C4-2B (cell line): ENCODE results near the gene SLC3A2.

Experiments
- H3K27ac ChIP-seq: fragments of 450-650 bp; 2 replicates; pipeline ENCODE4 v1.5.1; 2017
- CTCF ChIP-seq: fragments of 450-650 bp; conservative IDR thresholded peaks from 2 replicates; pipeline ENCODE4 v1.5.1; 2017; ENCODE audit warnings: mild to moderate bottlenecking
- ZFX ChIP-seq: fragments of 450-650 bp; IDR thresholded peaks from 2 replicates; pipeline ENCODE4 v1.6.1; 2017

The SLC3A2 gene

DNA sequence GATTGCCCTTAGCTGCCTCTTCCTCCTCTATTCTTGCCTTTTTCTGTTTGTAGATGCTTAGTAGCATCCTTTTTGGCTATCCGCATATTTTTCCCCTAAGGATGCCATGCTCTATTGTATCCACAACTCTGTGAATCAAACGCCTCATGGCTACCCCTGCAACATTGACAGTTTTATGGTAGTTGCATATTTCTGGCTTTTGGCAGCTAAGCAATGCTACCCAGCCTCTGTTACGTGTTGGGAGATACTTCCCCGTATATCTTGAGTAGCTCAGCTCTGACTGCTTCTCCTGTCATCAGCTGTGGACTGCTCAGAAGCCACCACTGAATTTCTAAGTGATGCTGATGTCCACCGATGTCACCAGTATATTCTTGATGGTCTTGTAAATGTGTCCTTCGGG, 15.1 kb upstream of the SLC3A2 start:
- H3K27ac ChIP-seq: no peak overlapping the region
- TF ChIP-seq ZFX: no peak
- no peak for TF ChIP-seq CTCF

- TF ChIP-seq ZFX (no peak), CTCF (no peak)
- no peak overlapping the region for H3K27ac ChIP-seq
These were observed 5.8 kb upstream of the SLC3A2 start for GRCh38 chr11:62874851-62875250.

- no peak for TF ChIP-seq CTCF
- TF ChIP-seq ZFX: no peak
- H3K27ac ChIP-seq: peak overlapping the region; percentile 9; the same call in 1 of the 2 replicates
These were observed 4.8 kb upstream of the SLC3A2 start for GRCh38 chr11:62875698-62876478.

DNA sequence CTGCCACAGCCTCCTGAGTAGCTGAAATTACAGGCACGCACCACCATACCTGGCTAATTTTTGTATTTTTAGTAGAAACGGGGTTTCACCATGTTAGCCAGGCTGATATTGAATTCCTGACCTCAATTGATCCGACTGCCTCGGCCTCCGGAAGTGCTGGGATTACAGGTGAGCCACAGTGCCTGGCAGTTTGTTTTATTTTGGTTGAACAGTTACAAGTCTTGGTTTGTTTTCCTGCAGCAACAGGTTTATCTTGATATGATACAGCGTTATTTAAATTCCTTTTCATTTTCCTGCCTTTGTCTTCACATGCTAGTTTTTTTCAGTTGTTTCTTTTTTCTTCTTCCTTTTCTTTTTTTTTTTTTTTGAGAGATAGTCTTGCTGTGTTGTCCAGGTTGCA, 4.0 kb upstream of the SLC3A2 start:
- no peak overlapping the region for H3K27ac ChIP-seq
- TF ChIP-seq CTCF (no peak), ZFX (no peak)

GRCh38 chr11:62879235-62879978, 1.3 kb upstream of the SLC3A2 start:
- peak overlapping the region; percentile 91 for H3K27ac ChIP-seq
- TF ChIP-seq ZFX (no peak), CTCF (no peak)

- no peak for TF ChIP-seq ZFX
- TF ChIP-seq CTCF: no peak
- peak overlapping the region; percentile 91 for H3K27ac ChIP-seq
These were observed 379 bp upstream of the SLC3A2 start for GRCh38 chr11:62880231-62880802.
